GM12878 (cell line): ENCODE data around the gene BEST4. TPM values are rescaled to one million over a fixed set of nuclear protein-coding genes. Genes with fewer than 3 reads are reported as not detected.
A peak's percentile ranks its signal among the peaks of the same experiment; 100 is the strongest.

Experiments used
- E4F1 ChIP-seq: fragments of 450-650 bp; IDR thresholded peaks from 2 replicates; pipeline ENCODE4 v1.6.1; 2018; ENCODE audit warnings: borderline replicate concordance, mild to moderate bottlenecking; ENCODE audit not compliant: partially characterized antibody
- EED ChIP-seq: sonication (generic); IDR thresholded peaks from 2 replicates; pipeline ENCODE4 v1.6.1; 2016; ENCODE audit warnings: antibody characterized with exemption, low read depth
- EGR1 ChIP-seq, 2 experiments: IDR thresholded peaks; 1 replicate in 1 of 2; 2 replicates in 1 of 2; pipeline ENCODE4 v1.6.1; 2011 to 2012; ENCODE audit warnings: low read depth in 2 of 2, low read length in 2 of 2, borderline replicate concordance in 1 of 2, mild to moderate bottlenecking in 1 of 2, moderate library complexity in 1 of 2
- FOXK2 ChIP-seq: fragments of 450-650 bp; IDR thresholded peaks from 2 replicates; pipeline ENCODE4 v1.6.1; 2017; ENCODE audit warnings: mild to moderate bottlenecking, moderate library complexity
- HDAC2 ChIP-seq: fragments of 200-600 bp; sonication (generic); IDR thresholded peaks from 2 replicates; pipeline ENCODE4 v1.6.1; 2017
- KAT2A ChIP-seq: conservative IDR thresholded peaks from 2 replicates; pipeline ENCODE4 v1.6.1; 2011; ENCODE audit warnings: low read depth, low read length; ENCODE audit not compliant: control insufficient read depth
- KDM1A ChIP-seq: fragments of 200-600 bp; sonication (generic); IDR thresholded peaks from 2 replicates; pipeline ENCODE4 v1.6.1; 2016; ENCODE audit warnings: borderline replicate concordance
- LARP7 ChIP-seq: fragments of 450-650 bp; IDR thresholded peaks from 2 replicates; pipeline ENCODE4 v1.6.1; 2017; ENCODE audit warnings: mild to moderate bottlenecking
- NFYB ChIP-seq: IDR thresholded peaks from 2 replicates; pipeline ENCODE4 v1.6.1; 2011; ENCODE audit warnings: low read depth, mild to moderate bottlenecking, low read length, improper control_type of control experiment, moderate library complexity; ENCODE audit not compliant: insufficient read depth
- NR2F1 ChIP-seq: fragments of 450-650 bp; conservative IDR thresholded peaks from 2 replicates; pipeline ENCODE4 v1.6.1; 2017; ENCODE audit warnings: mild to moderate bottlenecking
- POLR2A ChIP-seq: IDR thresholded peaks from 2 replicates; pipeline ENCODE4 v1.6.1; 2011; ENCODE audit warnings: low read depth, mild to moderate bottlenecking, low read length
- PRDM15 ChIP-seq: fragments of 450-650 bp; formaldehyde crosslinking; IDR thresholded peaks from 2 replicates; pipeline ENCODE4 v1.4.0; 2020; ENCODE audit warnings: mild to moderate bottlenecking, moderate library complexity
- RELA ChIP-seq: fragments of 450-650 bp; IDR thresholded peaks from 2 replicates; pipeline ENCODE4 v1.8.0; 2014; ENCODE audit warnings: borderline replicate concordance; ENCODE audit not compliant: partially characterized antibody
- REST ChIP-seq: IDR thresholded peaks from 2 replicates; pipeline ENCODE4 v1.6.1; 2012; ENCODE audit warnings: mild to moderate bottlenecking, low read depth, low read length
- SREBF1 ChIP-seq: IDR thresholded peaks from 2 replicates; pipeline ENCODE4 v1.6.1; 2012; ENCODE audit warnings: mild to moderate bottlenecking, low read length
- SUZ12 ChIP-seq: fragments of 200-600 bp; sonication (generic); IDR thresholded peaks from one replicate; pipeline ENCODE4 v1.6.1; 2018; ENCODE audit warnings: antibody characterized with exemption, mild to moderate bottlenecking; ENCODE audit not compliant: unreplicated experiment
- TARDBP ChIP-seq: IDR thresholded peaks from 2 replicates; pipeline ENCODE4 v1.6.1; 2016; ENCODE audit warnings: borderline replicate concordance
- USF2 ChIP-seq: IDR thresholded peaks from 2 replicates; pipeline ENCODE4 v1.6.1; 2011; ENCODE audit warnings: low read depth, low read length, improper control_type of control experiment, borderline replicate concordance
- WRNIP1 ChIP-seq: IDR thresholded peaks from 2 replicates; pipeline ENCODE4 v1.6.1; 2011; ENCODE audit warnings: low read depth, low read length, improper control_type of control experiment, borderline replicate concordance
- ZNF274 ChIP-seq: IDR thresholded peaks from one replicate; pipeline ENCODE4 v1.8.0; 2011; ENCODE audit not compliant: insufficient read length, insufficient read depth
- polyA plus RNA-seq, 11 experiments: library from polyadenylated mRNA; depleted of rRNA in 4 of 11; unstranded in 6 of 11; stranded (reverse) in 5 of 11; fragments of >200 nt; fragmentation: Nextera tagmentation in 4 of 11; fragmentation: Illumina TruSeq in 1 of 11; extraction: Ambion mirVana in 4 of 11; extraction: Trizol in 1 of 11; gene quantifications; 1 replicate in 1 of 11; 2 replicates in 10 of 11; pipeline versions ENCODE4 v1.2.1 to v1.2.3, GENCODE V29; 2011 to 2016; ENCODE audit warnings: inconsistent platforms in 2 of 11, missing spikeins in 2 of 11, low read depth in 1 of 11
- total RNA-seq, 4 experiments: library from RNA; depleted of rRNA in 3 of 4; stranded (reverse); fragments of >200 nt in 3 of 4; fragmentation: Illumina TruSeq in 1 of 4; extraction: Trizol in 1 of 4; gene quantifications; 2 replicates each; pipeline versions ENCODE4 v1.2.1 to v1.2.3, GENCODE V29; 2013 to 2021

The BEST4 gene
- total and polyA plus RNA-seq, 10 of the 15 experiments (the other 5 are each of a cell fraction or from before 2014, with no cell fraction given), result 0.06 to 1.3 (median 0.42) TPM

GRCh38 chr1:44819608-44820327 is 31.8 kb upstream of the BEST4 start (continued):
- TF ChIP-seq E4F1, result no peak
- TF ChIP-seq TARDBP, result peak; percentile 98
- no peak for TF ChIP-seq FOXK2
- peak; percentile 48 to 62 for TF ChIP-seq EGR1 (IDR thresholded peaks at IDR 0.05; ENCODE audit: borderline replicate concordance in 1 of 2, low read depth in 2 of 2, low read length in 2 of 2)
- no peak for TF ChIP-seq ZNF274
- no peak for TF ChIP-seq LARP7
- TF ChIP-seq KDM1A, result no peak
- peak; percentile 92 for TF ChIP-seq PRDM15 (CRISPR knock-in tag)
- no peak for TF ChIP-seq RELA
- TF ChIP-seq HDAC2, result no peak
- 0 out of 2 replicates have a peak, but pooled peaks have one; percentile 25 for TF ChIP-seq REST
- TF ChIP-seq POLR2A, result peak; percentile 100
- no peak for TF ChIP-seq SUZ12
- no peak for TF ChIP-seq USF2
- no peak; the same call in 1 of the 2 replicates for TF ChIP-seq EED
- peak; percentile 47; the same call in 1 of the 2 replicates for TF ChIP-seq WRNIP1
- TF ChIP-seq NR2F1, result peak; percentile 81; the same call in 1 of the 2 replicates
- no peak; the same call in 1 of the 2 replicates for TF ChIP-seq KAT2A
- peak; percentile 4; the same call in 1 of the 2 replicates for TF ChIP-seq SREBF1
- no peak for TF ChIP-seq NFYB
